Ishikawa (cell line): ENCODE measurements around the gene KCNN3.

ENCODE experiments used
- CEBPB ChIP-seq: IDR thresholded peaks from 2 replicates; pipeline ENCODE4 v1.6.1; 2012
- CREB1 ChIP-seq: IDR thresholded peaks from 2 replicates; pipeline ENCODE4 v1.6.1; 2012; ENCODE audit warnings: low read depth
- EGR1 ChIP-seq: IDR thresholded peaks from 2 replicates; pipeline ENCODE4 v1.6.1; 2012
- EP300 ChIP-seq: IDR thresholded peaks from 2 replicates; pipeline ENCODE4 v1.6.1; 2012; ENCODE audit warnings: borderline replicate concordance
- FOXM1 ChIP-seq: IDR thresholded peaks from 2 replicates; pipeline ENCODE4 v1.6.1; 2012; ENCODE audit warnings: low read depth, borderline replicate concordance
- MAX ChIP-seq: IDR thresholded peaks from 2 replicates; pipeline ENCODE4 v1.6.1; 2012
- NFIC ChIP-seq: IDR thresholded peaks from 2 replicates; pipeline ENCODE4 v1.6.1; 2012
- RAD21 ChIP-seq: IDR thresholded peaks from 2 replicates; pipeline ENCODE4 v1.6.1; 2012; ENCODE audit warnings: low read depth
- REST ChIP-seq: IDR thresholded peaks from 2 replicates; pipeline ENCODE4 v1.6.1; 2012; ENCODE audit warnings: low read depth, mild to moderate bottlenecking
- TAF1 ChIP-seq: IDR thresholded peaks from 2 replicates; pipeline ENCODE4 v1.6.1; 2012; ENCODE audit warnings: low read depth, mild to moderate bottlenecking
- TCF12 ChIP-seq: IDR thresholded peaks from 2 replicates; pipeline ENCODE4 v1.6.1; 2012; ENCODE audit warnings: low read depth
- TEAD4 ChIP-seq: IDR thresholded peaks from 2 replicates; pipeline ENCODE4 v1.6.1; 2012
- USF1 ChIP-seq: IDR thresholded peaks from 2 replicates; pipeline ENCODE4 v1.6.1; 2012
- YY1 ChIP-seq: IDR thresholded peaks from 2 replicates; pipeline ENCODE4 v1.6.1; 2012; ENCODE audit warnings: low read depth
- ZBTB7A ChIP-seq: IDR thresholded peaks from 2 replicates; pipeline ENCODE4 v1.6.1; 2012; ENCODE audit warnings: low read depth

Gene KCNN3

GRCh38 chr1:154802336-154802969, 67.6 kb downstream of the KCNN3 start:
- TF ChIP-seq ZBTB7A (no peak), CEBPB (no peak), RAD21 (no peak), TCF12 (no peak), TAF1 (no peak), USF1 (no peak), TEAD4 (no peak)

- no peak for TF ChIP-seq TAF1
- TF ChIP-seq MAX: no peak
- no peak for TF ChIP-seq TEAD4
- TF ChIP-seq FOXM1: no peak
- no peak for TF ChIP-seq CREB1
- TF ChIP-seq NFIC: no peak
- no peak for TF ChIP-seq ZBTB7A
- no peak for TF ChIP-seq USF1
Observed at GRCh38 chr1:154801234-154802011, 68.7 kb downstream of the KCNN3 start.

- no peak for TF ChIP-seq RAD21
- no peak for TF ChIP-seq REST
- TF ChIP-seq NFIC: no peak
- no peak for TF ChIP-seq MAX
- TF ChIP-seq EP300: no peak
- TF ChIP-seq CEBPB: no peak
- no peak for TF ChIP-seq USF1
- no peak for TF ChIP-seq ZBTB7A
- no peak for TF ChIP-seq YY1
- no peak for TF ChIP-seq TAF1
- TF ChIP-seq EGR1: no peak
- TF ChIP-seq TEAD4: no peak
- TF ChIP-seq CREB1: no peak
- no peak for TF ChIP-seq TCF12
- TF ChIP-seq FOXM1: no peak
Observed at GRCh38 chr1:154799188-154799587, 70.9 kb downstream of the KCNN3 start.

GRCh38 chr1:154798645-154799044, 71.4 kb downstream of the KCNN3 start:
- no peak for TF ChIP-seq EGR1
- TF ChIP-seq FOXM1: no peak
- TF ChIP-seq CREB1: no peak

GRCh38 chr1:154797175-154797574, 72.9 kb downstream of the KCNN3 start:
- no peak for TF ChIP-seq FOXM1
- no peak for TF ChIP-seq CREB1
- TF ChIP-seq TEAD4: no peak
- TF ChIP-seq YY1: no peak
- no peak for TF ChIP-seq ZBTB7A
- TF ChIP-seq RAD21: no peak
- TF ChIP-seq EP300: no peak
- TF ChIP-seq TCF12: no peak

- TF ChIP-seq EGR1 (no peak), YY1 (no peak), TAF1 (no peak), CEBPB (no peak), MAX (no peak), TEAD4 (no peak)
Observed at GRCh38 chr1:154796303-154796892, 73.7 kb downstream of the KCNN3 start.
